ENCODE results near the gene FKBP2. TPM values are rescaled to one million over a fixed set of nuclear protein-coding genes. Genes with fewer than 3 reads are reported as not detected.

Gene FKBP2
- total and polyA plus RNA-seq, 7 donors: 49.2 to 213 (median 70.5) TPM

DNA sequence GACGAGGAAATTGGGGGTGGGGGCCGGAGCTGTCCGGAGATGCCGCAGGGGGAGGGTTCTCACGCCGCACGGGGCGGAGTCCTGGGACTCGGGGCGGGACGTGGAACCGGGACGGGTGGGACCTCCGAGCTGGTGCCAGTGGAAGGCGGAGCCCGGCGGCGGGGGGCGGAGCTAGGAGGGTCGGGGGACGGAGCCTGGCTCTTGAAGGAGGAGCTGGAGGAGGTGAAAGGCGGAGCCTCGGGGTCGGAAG, 271 bp downstream of the FKBP2 start:
- Histone ChIP-seq H3K4me1 (peaks cover 0 to 53% (median 38%) of the 10 kb centered on the region in 4 donors), H3K36me3 (peaks cover 0 to 40% (median 5%) of the 10 kb centered on the region in 4 donors), H3K4me3 (peak overlapping the region; percentile 62 to 97 (median 89)), H3K9me3 (no peaks in the 10 kb centered on the region), H3K27ac (peak overlapping the region; percentile 93 to 99 (median 98)), H3K27me3 (no peaks in the 10 kb centered on the region)
- DNase-seq: peak; percentile 100
- 0 to 1% methylated on average over 24 of the region's 24 CpGs for WGBS, 2 donors
- TF ChIP-seq POLR2AphosphoS5 (IDR thresholded peaks at IDR 0.05) (no peak), EP300 (IDR thresholded peaks at IDR 0.05) (no peak), POLR2A (IDR thresholded peaks at IDR 0.05) (no peak)
- TF ChIP-seq, protein P1, sequence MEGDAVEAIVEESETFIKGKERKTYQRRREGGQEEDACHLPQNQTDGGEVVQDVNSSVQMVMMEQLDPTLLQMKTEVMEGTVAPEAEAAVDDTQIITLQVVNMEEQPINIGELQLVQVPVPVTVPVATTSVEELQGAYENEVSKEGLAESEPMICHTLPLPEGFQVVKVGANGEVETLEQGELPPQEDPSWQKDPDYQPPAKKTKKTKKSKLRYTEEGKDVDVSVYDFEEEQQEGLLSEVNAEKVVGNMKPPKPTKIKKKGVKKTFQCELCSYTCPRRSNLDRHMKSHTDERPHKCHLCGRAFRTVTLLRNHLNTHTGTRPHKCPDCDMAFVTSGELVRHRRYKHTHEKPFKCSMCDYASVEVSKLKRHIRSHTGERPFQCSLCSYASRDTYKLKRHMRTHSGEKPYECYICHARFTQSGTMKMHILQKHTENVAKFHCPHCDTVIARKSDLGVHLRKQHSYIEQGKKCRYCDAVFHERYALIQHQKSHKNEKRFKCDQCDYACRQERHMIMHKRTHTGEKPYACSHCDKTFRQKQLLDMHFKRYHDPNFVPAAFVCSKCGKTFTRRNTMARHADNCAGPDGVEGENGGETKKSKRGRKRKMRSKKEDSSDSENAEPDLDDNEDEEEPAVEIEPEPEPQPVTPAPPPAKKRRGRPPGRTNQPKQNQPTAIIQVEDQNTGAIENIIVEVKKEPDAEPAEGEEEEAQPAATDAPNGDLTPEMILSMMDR (IDR thresholded peaks at IDR 0.05): no peak
- intact Hi-C loops (cut with DNase I): no loop called here

DNA sequence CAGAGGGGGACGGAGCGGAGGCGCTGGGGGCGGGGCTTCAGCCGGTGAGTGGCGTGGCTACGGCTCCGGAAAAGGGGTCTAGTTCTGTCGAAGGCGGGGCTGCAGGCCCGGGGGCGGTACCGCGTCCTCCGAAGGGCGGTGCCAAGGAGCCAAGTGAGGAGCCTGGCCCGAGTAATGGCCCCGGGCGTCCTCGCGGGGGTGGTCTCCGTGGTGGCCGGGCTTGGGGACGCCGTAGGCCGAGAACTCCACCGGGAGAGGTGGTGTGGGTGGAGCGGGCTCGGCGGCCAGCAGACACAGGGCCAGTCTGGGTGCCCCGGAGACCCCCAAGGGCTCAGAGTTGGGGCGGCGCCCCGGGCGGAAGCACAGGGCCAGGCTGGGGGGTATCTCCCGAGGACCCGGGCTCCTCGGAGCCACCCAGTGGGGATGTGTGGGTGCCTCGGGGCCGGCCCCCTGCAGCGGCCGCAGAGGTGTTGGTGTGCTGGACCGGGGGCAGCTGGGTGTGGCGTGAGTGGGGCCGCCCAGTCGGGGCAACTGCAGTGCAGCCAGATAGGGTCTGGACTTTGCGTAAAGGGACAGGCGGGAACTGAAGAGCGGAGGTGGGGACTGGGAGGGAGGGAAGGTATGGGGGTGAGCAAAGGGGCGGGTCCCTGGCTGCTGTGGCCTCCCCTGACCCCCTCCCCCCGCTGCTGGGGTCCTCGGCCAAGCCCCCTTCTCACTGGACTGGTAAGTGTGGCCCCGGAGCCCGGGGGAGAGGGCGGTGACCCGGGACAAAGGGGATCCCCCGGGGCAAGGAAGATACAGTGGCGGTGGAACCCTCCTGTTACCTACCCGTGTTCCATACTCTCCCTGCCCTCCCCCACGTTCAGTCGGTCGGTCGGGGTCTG, 838 bp downstream of the FKBP2 start:
- Histone ChIP-seq H3K27ac (peak overlapping the region; percentile 93 to 99 (median 98)), H3K9me3 (no peaks in the 10 kb centered on the region), H3K4me1 (peaks cover 0 to 54% (median 38%) of the 10 kb centered on the region in 4 donors), H3K27me3 (no peaks in the 10 kb centered on the region), H3K36me3 (peaks cover 0 to 37% (median 5%) of the 10 kb centered on the region in 4 donors), H3K4me3 (peak overlapping the region; percentile 85 to 97 (median 94))
- TF ChIP-seq, protein P1 (IDR thresholded peaks at IDR 0.05): no peak
- TF ChIP-seq POLR2AphosphoS5 (IDR thresholded peaks at IDR 0.05) (peak; percentile 83 to 91 (median 85)), POLR2A (IDR thresholded peaks at IDR 0.05) (peak; percentile 29 to 91), EP300 (IDR thresholded peaks at IDR 0.05) (no peak)
- DNase-seq: peak; percentile 86
- WGBS, 2 donors: 0 to 1% methylated on average over 63 of the region's 63 CpGs
- intact Hi-C loops (cut with DNase I): no loop called here

DNA sequence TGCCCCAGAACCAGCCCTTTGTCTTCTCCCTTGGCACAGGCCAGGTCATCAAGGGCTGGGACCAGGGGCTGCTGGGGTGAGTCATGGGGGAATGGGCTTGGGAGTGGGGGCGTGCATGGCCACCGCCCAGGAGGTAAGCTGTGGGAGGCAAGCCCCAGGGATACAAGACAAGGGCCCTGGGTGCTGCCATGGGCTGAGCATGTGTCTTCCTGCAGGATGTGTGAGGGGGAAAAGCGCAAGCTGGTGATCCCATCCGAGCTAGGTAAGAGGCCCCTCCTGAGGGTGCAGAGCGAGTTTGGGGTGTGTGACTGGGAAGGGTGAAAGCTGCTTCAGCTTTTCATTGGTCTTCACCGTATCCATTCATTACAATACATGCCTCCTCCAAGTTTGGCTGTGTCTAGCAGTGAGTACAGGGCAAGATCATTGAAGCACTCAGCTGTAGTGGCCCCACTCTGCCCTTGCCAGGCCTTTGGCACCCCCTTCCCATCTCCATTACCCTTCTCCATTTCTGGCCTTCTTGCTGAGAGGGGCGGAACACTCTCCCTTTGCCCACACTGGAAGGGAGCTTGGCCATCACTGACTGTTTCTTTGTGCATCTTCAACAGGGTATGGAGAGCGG, 2.5 kb downstream of the FKBP2 start:
- WGBS, 2 donors: 70 to 85% methylated on average over 8 of the region's 8 CpGs
- H3K9me3 ChIP-seq: no peaks in the 10 kb centered on the region
- peak overlapping the region in 3 of 4 donors; percentile 93 to 99 (median 96) for H3K27ac ChIP-seq
- H3K4me1 ChIP-seq: peaks cover 0 to 67% (median 44%) of the 10 kb centered on the region in 4 donors
- H3K36me3 ChIP-seq: peaks cover 0 to 21% (median 4%) of the 10 kb centered on the region in 4 donors
- intact Hi-C loops (cut with DNase I): no loop called here
- H3K4me3 ChIP-seq: no peak overlapping the region
- TF ChIP-seq, protein P1 (IDR thresholded peaks at IDR 0.05): no peak
- no peak for TF ChIP-seq POLR2A (IDR thresholded peaks at IDR 0.05)
- TF ChIP-seq EP300 (IDR thresholded peaks at IDR 0.05): no peak
- no peak for TF ChIP-seq POLR2AphosphoS5 (IDR thresholded peaks at IDR 0.05)
- no peaks in the 10 kb centered on the region for H3K27me3 ChIP-seq
- DNase-seq: no peak

GRCh38 chr11:64244107-64244506, 3.2 kb downstream of the FKBP2 start:
- no peak for DNase-seq
- H3K27ac ChIP-seq: peak overlapping the region in 1 of 4 donors; percentile 96
- 48 to 65% methylated on average over 5 of the region's 5 CpGs for WGBS, 2 donors
- no peak for TF ChIP-seq EP300 (IDR thresholded peaks at IDR 0.05)
- no peaks in the 10 kb centered on the region for H3K9me3 ChIP-seq
- peaks cover 0 to 67% (median 44%) of the 10 kb centered on the region in 4 donors for H3K4me1 ChIP-seq
- H3K4me3 ChIP-seq: no peak overlapping the region
- intact Hi-C loops (cut with DNase I): no loop called here
- peaks cover 0 to 13% (median 4%) of the 10 kb centered on the region in 4 donors for H3K36me3 ChIP-seq
- H3K27me3 ChIP-seq: no peaks in the 10 kb centered on the region

DNA sequence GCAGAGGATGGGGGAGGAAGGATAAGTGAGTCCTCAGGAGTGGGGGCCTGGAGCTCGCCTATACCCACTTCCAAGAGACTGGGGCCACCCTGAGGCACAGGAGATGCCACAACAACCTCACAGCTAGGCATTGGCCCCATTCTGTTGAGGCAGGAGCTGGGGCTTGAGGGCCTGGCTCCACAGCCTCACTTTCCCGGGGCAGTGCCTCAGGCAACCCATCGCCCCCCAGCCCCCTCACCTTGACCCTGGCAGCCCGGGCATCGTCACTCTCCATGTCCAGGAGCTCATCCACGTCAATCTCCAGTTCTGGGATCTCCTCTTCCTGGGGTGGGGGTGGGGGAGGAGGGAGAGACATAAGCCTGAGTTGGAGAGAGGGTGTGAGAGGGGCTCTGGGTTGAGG, 4.1 kb downstream of the FKBP2 start:
- Histone ChIP-seq H3K4me3 (peak overlapping the region; percentile 53 to 64 (median 56)), H3K4me1 (peaks cover 0 to 63% (median 42%) of the 10 kb centered on the region in 4 donors), H3K9me3 (no peaks in the 10 kb centered on the region), H3K27ac (peak overlapping the region; percentile 83 to 96 (median 90)), H3K27me3 (no peaks in the 10 kb centered on the region), H3K36me3 (peaks cover 0 to 9% (median 4%) of the 10 kb centered on the region in 4 donors)
- intact Hi-C loops (cut with DNase I): loop anchor here (5.0 kb wide), 1 partner anchor 57 kb away; the partner anchor contains the start of gene CATSPERZ
- no peak for TF ChIP-seq EP300 (IDR thresholded peaks at IDR 0.05)
- TF ChIP-seq, protein P1 (IDR thresholded peaks at IDR 0.05): no peak
- TF ChIP-seq POLR2AphosphoS5 (IDR thresholded peaks at IDR 0.05): no peak
- no peak for TF ChIP-seq POLR2A (IDR thresholded peaks at IDR 0.05)
- no peak for DNase-seq
- WGBS, 2 donors: 15 to 50% methylated on average over 6 of the region's 6 CpGs

All from sigmoid colon (tissue), 7 donors.